ENCODE measurements around the gene PNKP. TPM values are rescaled to one million over a fixed set of nuclear protein-coding genes. Genes with fewer than 3 reads are reported as not detected.
A peak's percentile ranks its signal among the peaks of the same experiment; 100 is the strongest.

The PNKP gene
- total RNA-seq, 1 donor from 2014 or later: 81.3 TPM

DNA sequence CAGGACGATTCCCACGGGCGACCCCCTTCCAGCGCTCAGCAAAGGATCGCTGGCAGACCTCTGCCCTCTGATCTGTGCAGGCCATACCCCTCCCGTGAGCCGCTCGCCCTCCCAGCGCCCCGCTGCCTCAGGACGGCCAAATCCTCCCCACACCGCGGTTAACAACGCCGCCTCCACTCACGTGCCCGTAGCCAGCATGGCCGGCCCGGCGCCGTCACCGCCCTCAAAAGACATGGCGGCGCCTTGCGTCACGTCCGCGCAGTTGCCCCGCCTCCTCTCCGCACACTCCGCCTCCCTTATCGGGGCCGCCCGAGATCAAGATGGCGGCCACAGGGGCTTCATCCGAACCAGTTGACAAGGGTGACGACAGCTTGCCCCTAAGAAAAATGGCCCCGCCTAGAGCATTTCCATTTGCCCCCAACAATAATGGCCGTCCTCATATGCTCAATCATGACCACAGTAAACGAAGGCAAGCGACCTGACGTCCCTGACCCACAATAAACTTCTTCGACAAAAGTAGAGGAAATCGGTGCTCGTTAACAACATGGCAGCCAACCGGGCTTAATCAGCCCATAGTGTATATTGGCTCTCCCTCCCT lies 9.1 kb upstream of the PNKP start:
- H3K9me3 Mint-ChIP-seq (ENCODE audit: unreplicated experiment): peaks cover 14% of the 10 kb centered on the region
- H3K27me3 Mint-ChIP-seq (ENCODE audit: unreplicated experiment): peaks cover 18% of the 10 kb centered on the region
- TF ChIP-seq, protein P1, sequence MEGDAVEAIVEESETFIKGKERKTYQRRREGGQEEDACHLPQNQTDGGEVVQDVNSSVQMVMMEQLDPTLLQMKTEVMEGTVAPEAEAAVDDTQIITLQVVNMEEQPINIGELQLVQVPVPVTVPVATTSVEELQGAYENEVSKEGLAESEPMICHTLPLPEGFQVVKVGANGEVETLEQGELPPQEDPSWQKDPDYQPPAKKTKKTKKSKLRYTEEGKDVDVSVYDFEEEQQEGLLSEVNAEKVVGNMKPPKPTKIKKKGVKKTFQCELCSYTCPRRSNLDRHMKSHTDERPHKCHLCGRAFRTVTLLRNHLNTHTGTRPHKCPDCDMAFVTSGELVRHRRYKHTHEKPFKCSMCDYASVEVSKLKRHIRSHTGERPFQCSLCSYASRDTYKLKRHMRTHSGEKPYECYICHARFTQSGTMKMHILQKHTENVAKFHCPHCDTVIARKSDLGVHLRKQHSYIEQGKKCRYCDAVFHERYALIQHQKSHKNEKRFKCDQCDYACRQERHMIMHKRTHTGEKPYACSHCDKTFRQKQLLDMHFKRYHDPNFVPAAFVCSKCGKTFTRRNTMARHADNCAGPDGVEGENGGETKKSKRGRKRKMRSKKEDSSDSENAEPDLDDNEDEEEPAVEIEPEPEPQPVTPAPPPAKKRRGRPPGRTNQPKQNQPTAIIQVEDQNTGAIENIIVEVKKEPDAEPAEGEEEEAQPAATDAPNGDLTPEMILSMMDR (IDR thresholded peaks at IDR 0.05; ENCODE audit: partially characterized antibody, unreplicated experiment): no peak
- no peaks in the 10 kb centered on the region for H3K36me3 Mint-ChIP-seq (ENCODE audit: unreplicated experiment)
- H3K4me3 Mint-ChIP-seq (ENCODE audit: unreplicated experiment): no peak overlapping the region
- DNase-seq: peak; percentile 97
- no peak overlapping the region for H3K27ac Mint-ChIP-seq (ENCODE audit: unreplicated experiment)
- H3K4me1 Mint-ChIP-seq (ENCODE audit: low read depth, unreplicated experiment): peaks cover 11% of the 10 kb centered on the region

DNA sequence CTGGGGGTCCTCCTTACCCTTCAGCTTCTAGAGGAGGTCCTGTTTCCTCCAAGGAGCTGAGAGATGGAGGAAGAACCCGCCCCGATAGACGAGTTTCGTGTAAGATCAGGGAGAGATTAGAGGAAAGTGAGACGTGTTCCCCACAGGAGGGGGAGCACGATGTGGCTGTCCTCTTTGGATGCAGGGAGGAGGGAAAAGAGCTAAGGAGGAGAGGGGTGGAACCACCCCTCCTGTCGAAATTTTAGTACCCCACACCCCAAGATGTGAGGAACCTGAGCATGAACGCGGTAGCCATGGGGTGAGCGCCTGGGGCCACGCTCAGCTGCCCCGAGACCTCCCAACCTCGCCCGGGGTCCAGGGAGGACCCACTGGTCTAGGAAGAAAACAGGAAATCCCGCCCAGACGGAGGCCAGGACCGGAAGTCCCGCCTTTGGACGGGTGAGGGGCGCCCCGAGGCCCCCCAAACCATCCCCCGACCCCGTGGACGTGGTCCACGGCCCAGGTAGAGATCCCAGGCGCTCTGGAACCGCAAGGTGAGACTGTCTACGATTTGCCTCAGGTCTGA lies 8.6 kb upstream of the PNKP start:
- H3K9me3 Mint-ChIP-seq (ENCODE audit: unreplicated experiment): peaks cover 14% of the 10 kb centered on the region
- no peak overlapping the region for H3K27ac Mint-ChIP-seq (ENCODE audit: unreplicated experiment)

DNA sequence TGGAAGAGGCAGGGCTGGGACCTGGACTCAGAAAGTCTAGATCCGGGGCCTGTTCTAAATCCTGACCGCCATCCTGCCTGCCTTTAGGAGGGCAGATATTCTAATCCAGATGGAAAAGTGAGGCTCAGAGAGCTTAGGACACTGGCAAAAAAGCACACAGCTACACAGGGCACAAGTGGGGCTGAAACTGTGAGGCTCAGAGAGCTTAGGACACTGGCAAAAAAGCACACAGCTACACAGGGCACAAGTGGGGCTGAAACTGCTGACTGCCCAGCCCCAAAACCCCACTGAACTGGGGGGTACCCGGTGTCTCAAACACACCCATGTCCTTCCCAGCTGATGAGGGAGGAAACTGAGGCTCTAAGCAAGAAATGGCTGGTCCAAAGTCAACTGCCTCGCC lies 7.8 kb upstream of the PNKP start:
- H3K9me3 Mint-ChIP-seq (ENCODE audit: unreplicated experiment): peaks cover 15% of the 10 kb centered on the region

More for the DNA sequence above, 8.6 kb upstream of the PNKP start:
- TF ChIP-seq, protein P1 (IDR thresholded peaks at IDR 0.05; ENCODE audit: partially characterized antibody, unreplicated experiment): no peak
- peak; percentile 78 for DNase-seq
- Mint-ChIP-seq H3K4me1 (ENCODE audit: low read depth, unreplicated experiment) (peaks cover 11% of the 10 kb centered on the region), H3K4me3 (ENCODE audit: unreplicated experiment) (no peak overlapping the region), H3K27me3 (ENCODE audit: unreplicated experiment) (peaks cover 18% of the 10 kb centered on the region), H3K36me3 (ENCODE audit: unreplicated experiment) (no peaks in the 10 kb centered on the region)

DNA sequence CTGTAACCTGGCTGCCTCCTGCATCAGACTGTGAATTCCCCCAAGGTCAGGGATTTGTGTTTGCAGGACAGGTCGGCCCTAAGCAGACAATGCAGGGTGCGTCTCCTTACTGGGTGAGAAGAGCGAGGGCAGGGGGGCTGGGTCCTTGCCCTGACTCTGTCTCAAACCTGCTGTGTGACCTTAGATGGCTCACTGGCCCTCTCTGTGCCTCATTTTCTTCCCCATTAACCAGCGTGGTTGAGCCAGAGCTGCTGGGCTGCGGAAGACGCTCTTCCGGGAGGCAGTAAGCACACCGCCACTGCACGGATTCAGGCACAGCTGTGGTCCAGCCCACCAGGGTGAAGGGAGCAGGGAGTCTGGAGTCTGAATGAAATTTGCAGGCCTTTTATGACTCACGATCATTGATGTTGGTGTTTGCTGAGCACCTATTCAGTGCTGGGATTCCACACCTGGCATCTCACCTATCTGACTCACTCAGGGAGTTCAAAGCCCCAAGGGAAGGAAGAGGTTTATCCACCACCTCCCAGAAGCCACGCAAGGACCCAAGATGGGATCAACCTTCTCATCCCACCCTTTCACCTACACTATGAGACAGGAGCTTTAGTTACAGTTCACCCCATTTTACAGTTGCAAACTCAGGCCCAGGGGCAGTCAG lies 7.3 kb upstream of the PNKP start:
- TF ChIP-seq, protein P1 (IDR thresholded peaks at IDR 0.05; ENCODE audit: partially characterized antibody, unreplicated experiment): no peak
- H3K4me3 Mint-ChIP-seq (ENCODE audit: unreplicated experiment): peak overlapping the region; percentile 55
- peaks cover 17% of the 10 kb centered on the region for H3K4me1 Mint-ChIP-seq (ENCODE audit: low read depth, unreplicated experiment)
- no peaks in the 10 kb centered on the region for H3K36me3 Mint-ChIP-seq (ENCODE audit: unreplicated experiment)
- no peak for DNase-seq
- H3K9me3 Mint-ChIP-seq (ENCODE audit: unreplicated experiment): peaks cover 17% of the 10 kb centered on the region
- peaks cover 21% of the 10 kb centered on the region for H3K27me3 Mint-ChIP-seq (ENCODE audit: unreplicated experiment)
- H3K27ac Mint-ChIP-seq (ENCODE audit: unreplicated experiment): peak overlapping the region; percentile 66

More for the DNA sequence above, 7.8 kb upstream of the PNKP start:
- H3K27ac Mint-ChIP-seq (ENCODE audit: unreplicated experiment): peak overlapping the region; percentile 66
- H3K4me1 Mint-ChIP-seq (ENCODE audit: low read depth, unreplicated experiment): peaks cover 16% of the 10 kb centered on the region
- DNase-seq: no peak
- TF ChIP-seq, protein P1 (IDR thresholded peaks at IDR 0.05; ENCODE audit: partially characterized antibody, unreplicated experiment): no peak
- H3K27me3 Mint-ChIP-seq (ENCODE audit: unreplicated experiment): peaks cover 18% of the 10 kb centered on the region
- no peak overlapping the region for H3K4me3 Mint-ChIP-seq (ENCODE audit: unreplicated experiment)
- H3K36me3 Mint-ChIP-seq (ENCODE audit: unreplicated experiment): no peaks in the 10 kb centered on the region

DNA sequence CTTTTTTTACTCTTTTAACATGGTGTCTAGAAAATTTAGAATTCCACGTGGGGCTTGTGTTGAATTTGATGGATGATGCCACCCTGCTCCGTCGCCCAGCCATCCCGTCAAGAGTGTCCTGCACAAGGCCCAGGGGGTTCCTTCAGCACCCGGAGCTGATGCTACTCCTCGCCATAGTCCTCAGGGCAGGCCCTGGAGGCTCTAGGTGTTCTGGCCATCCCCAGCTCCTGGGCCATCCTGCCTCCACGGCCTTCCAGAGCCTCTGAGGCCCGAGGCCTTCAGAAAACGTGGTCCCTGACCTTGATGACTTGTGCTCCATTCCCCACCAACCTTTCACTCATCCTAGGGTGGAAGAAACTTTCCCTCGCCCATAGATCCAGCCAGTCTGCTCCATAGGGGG lies 6.5 kb upstream of the PNKP start:
- no peak for DNase-seq
- Mint-ChIP-seq H3K27me3 (ENCODE audit: unreplicated experiment) (peaks cover 17% of the 10 kb centered on the region), H3K4me1 (ENCODE audit: low read depth, unreplicated experiment) (peaks cover 14% of the 10 kb centered on the region), H3K27ac (ENCODE audit: unreplicated experiment) (no peak overlapping the region), H3K9me3 (ENCODE audit: unreplicated experiment) (peaks cover 15% of the 10 kb centered on the region), H3K36me3 (ENCODE audit: unreplicated experiment) (no peaks in the 10 kb centered on the region), H3K4me3 (ENCODE audit: unreplicated experiment) (peak overlapping the region; percentile 55)
- TF ChIP-seq, protein P1 (IDR thresholded peaks at IDR 0.05; ENCODE audit: partially characterized antibody, unreplicated experiment): no peak
